ENCODE measurements around the gene DDIT4. TPM values are rescaled to one million over a fixed set of nuclear protein-coding genes. Genes with fewer than 3 reads are reported as not detected.

Gene DDIT4
- total and polyA plus RNA-seq, 9 of the 15 experiments (the other 6 are each of a cell fraction or from before 2014, with no cell fraction given), result 8.2 to 675 (median 159) TPM

DNA sequence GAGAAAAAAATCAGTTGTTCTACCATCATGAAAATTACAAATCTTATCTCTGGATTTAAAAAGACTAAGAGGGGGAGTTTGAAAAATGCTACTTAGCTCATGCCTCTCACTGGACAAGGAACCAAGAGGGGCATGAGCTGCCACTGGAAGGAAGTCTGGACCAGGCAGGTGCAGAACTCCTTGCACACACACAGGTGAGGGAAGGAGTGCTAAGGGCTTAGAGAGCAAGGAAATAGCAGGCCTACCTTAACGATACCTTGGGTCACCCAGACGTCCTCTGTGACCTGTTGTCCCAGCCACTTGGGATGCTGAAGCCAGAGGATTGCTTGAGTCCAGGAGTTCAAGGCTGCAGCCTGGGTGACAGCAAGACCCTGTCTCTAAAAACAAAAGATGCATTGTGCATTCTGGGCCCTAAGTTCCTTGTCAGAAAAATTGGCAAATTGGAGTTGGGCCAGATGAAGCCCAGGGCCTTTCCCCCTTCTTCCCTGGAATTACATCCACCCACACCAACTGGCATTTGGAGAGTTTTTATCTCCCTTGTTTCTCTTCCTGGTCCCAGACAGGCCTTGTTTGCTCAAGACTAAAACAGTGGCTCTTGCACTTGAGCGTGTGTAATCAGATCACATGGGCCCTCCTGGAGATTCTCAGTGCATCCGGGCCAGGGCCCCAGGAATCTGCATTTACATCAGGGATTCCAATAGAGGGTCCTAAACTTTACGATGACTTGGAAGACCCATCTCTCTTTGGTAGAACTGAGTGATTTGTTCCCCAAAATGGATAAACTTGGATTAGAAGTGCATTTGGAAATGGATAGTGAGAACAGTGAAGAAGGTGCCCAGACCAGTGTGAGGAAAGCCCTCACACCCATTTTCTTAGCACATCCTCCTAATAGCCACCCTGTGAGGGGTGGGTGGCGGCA, 3.0 kb downstream of the DDIT4 start (continued):
- TF ChIP-seq BRF1 (IDR thresholded peaks at IDR 0.05; ENCODE audit: borderline replicate concordance, extremely low read depth, insufficient read length) (no peak), CHCHD3 (CRISPR knock-in tag; IDR thresholded peaks at IDR 0.05) (no peak), DPF2 (IDR thresholded peaks at IDR 0.05) (no peak), GABPB2 (CRISPR knock-in tag; conservative IDR thresholded peaks at IDR 0.05) (peak; percentile 97), SETDB1 (IDR thresholded peaks at IDR 0.05; ENCODE audit: low read length) (peak; percentile 22), ARID1B (IDR thresholded peaks at IDR 0.05) (no peak), FOXJ3 (CRISPR knock-in tag; IDR thresholded peaks at IDR 0.05) (no peak), ZNF57 (CRISPR knock-in tag; IDR thresholded peaks at IDR 0.05) (peak; percentile 89), EHMT2 (IDR thresholded peaks at IDR 0.05) (no peak), ZNF311 (CRISPR knock-in tag; IDR thresholded peaks at IDR 0.05) (peak; percentile 22), SMARCB1 (IDR thresholded peaks at IDR 0.05; ENCODE audit: insufficient read length, low read depth) (no peak)
- TF ChIP-seq, protein P1, sequence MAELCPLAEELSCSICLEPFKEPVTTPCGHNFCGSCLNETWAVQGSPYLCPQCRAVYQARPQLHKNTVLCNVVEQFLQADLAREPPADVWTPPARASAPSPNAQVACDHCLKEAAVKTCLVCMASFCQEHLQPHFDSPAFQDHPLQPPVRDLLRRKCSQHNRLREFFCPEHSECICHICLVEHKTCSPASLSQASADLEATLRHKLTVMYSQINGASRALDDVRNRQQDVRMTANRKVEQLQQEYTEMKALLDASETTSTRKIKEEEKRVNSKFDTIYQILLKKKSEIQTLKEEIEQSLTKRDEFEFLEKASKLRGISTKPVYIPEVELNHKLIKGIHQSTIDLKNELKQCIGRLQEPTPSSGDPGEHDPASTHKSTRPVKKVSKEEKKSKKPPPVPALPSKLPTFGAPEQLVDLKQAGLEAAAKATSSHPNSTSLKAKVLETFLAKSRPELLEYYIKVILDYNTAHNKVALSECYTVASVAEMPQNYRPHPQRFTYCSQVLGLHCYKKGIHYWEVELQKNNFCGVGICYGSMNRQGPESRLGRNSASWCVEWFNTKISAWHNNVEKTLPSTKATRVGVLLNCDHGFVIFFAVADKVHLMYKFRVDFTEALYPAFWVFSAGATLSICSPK (IDR thresholded peaks at IDR 0.05; ENCODE audit: borderline replicate concordance), result no peak; the same call in 1 of the 2 replicates
- TF ChIP-seq, protein P2, sequence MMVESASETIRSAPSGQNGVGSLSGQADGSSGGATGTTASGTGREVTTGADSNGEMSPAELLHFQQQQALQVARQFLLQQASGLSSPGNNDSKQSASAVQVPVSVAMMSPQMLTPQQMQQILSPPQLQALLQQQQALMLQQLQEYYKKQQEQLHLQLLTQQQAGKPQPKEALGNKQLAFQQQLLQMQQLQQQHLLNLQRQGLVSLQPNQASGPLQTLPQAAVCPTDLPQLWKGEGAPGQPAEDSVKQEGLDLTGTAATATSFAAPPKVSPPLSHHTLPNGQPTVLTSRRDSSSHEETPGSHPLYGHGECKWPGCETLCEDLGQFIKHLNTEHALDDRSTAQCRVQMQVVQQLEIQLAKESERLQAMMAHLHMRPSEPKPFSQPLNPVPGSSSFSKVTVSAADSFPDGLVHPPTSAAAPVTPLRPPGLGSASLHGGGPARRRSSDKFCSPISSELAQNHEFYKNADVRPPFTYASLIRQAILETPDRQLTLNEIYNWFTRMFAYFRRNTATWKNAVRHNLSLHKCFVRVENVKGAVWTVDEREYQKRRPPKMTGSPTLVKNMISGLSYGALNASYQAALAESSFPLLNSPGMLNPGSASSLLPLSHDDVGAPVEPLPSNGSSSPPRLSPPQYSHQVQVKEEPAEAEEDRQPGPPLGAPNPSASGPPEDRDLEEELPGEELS (CRISPR knock-in tag; IDR thresholded peaks at IDR 0.05; ENCODE audit: borderline replicate concordance), result no peak
- TF ChIP-seq, protein P3, sequence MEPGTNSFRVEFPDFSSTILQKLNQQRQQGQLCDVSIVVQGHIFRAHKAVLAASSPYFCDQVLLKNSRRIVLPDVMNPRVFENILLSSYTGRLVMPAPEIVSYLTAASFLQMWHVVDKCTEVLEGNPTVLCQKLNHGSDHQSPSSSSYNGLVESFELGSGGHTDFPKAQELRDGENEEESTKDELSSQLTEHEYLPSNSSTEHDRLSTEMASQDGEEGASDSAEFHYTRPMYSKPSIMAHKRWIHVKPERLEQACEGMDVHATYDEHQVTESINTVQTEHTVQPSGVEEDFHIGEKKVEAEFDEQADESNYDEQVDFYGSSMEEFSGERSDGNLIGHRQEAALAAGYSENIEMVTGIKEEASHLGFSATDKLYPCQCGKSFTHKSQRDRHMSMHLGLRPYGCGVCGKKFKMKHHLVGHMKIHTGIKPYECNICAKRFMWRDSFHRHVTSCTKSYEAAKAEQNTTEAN (CRISPR knock-in tag; IDR thresholded peaks at IDR 0.05), result peak; percentile 81
- TF ChIP-seq, protein P4, sequence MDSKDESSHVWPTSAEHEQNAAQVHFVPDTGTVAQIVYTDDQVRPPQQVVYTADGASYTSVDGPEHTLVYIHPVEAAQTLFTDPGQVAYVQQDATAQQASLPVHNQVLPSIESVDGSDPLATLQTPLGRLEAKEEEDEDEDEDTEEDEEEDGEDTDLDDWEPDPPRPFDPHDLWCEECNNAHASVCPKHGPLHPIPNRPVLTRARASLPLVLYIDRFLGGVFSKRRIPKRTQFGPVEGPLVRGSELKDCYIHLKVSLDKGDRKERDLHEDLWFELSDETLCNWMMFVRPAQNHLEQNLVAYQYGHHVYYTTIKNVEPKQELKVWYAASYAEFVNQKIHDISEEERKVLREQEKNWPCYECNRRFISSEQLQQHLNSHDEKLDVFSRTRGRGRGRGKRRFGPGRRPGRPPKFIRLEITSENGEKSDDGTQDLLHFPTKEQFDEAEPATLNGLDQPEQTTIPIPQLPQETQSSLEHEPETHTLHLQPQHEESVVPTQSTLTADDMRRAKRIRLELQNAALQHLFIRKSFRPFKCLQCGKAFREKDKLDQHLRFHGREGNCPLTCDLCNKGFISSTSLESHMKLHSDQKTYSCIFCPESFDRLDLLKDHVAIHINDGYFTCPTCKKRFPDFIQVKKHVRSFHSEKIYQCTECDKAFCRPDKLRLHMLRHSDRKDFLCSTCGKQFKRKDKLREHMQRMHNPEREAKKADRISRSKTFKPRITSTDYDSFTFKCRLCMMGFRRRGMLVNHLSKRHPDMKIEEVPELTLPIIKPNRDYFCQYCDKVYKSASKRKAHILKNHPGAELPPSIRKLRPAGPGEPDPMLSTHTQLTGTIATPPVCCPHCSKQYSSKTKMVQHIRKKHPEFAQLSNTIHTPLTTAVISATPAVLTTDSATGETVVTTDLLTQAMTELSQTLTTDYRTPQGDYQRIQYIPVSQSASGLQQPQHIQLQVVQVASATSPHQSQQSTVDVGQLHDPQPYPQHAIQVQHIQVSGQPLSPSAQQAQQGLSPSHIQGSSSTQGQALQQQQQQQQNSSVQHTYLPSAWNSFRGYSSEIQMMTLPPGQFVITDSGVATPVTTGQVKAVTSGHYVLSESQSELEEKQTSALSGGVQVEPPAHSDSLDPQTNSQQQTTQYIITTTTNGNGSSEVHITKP (IDR thresholded peaks at IDR 0.05; ENCODE audit: partially characterized antibody), result no peak
- TF ChIP-seq, protein P5, sequence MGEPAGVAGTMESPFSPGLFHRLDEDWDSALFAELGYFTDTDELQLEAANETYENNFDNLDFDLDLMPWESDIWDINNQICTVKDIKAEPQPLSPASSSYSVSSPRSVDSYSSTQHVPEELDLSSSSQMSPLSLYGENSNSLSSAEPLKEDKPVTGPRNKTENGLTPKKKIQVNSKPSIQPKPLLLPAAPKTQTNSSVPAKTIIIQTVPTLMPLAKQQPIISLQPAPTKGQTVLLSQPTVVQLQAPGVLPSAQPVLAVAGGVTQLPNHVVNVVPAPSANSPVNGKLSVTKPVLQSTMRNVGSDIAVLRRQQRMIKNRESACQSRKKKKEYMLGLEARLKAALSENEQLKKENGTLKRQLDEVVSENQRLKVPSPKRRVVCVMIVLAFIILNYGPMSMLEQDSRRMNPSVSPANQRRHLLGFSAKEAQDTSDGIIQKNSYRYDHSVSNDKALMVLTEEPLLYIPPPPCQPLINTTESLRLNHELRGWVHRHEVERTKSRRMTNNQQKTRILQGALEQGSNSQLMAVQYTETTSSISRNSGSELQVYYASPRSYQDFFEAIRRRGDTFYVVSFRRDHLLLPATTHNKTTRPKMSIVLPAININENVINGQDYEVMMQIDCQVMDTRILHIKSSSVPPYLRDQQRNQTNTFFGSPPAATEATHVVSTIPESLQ (CRISPR knock-in tag; IDR thresholded peaks at IDR 0.05), result no peak; the same call in 1 of the 2 replicates
